ENCODE measurements around the gene RGS3.

DNA sequence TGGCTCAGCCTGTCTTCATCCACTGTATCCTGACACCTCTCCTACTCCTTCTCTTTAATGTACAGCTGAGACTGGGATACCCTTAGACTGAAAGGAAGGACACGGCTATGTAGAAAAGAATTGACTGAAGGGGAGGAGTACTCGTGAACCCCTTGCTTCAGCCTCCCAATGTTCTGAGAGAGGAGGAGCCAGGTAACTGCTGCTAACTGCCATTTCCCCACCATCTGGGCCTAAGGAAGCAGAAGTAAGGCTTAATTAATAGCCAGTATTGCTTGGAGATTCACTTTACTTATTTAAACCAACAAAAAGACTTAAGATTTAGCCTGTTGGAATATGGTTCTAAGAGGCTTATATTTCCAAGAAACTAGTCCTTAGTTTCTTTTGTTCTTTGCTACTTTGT is 18.8 kb upstream of the RGS3 start:
- TF ChIP-seq, protein P1, sequence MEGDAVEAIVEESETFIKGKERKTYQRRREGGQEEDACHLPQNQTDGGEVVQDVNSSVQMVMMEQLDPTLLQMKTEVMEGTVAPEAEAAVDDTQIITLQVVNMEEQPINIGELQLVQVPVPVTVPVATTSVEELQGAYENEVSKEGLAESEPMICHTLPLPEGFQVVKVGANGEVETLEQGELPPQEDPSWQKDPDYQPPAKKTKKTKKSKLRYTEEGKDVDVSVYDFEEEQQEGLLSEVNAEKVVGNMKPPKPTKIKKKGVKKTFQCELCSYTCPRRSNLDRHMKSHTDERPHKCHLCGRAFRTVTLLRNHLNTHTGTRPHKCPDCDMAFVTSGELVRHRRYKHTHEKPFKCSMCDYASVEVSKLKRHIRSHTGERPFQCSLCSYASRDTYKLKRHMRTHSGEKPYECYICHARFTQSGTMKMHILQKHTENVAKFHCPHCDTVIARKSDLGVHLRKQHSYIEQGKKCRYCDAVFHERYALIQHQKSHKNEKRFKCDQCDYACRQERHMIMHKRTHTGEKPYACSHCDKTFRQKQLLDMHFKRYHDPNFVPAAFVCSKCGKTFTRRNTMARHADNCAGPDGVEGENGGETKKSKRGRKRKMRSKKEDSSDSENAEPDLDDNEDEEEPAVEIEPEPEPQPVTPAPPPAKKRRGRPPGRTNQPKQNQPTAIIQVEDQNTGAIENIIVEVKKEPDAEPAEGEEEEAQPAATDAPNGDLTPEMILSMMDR (conservative IDR thresholded peaks at IDR 0.05): no peak
- no peak for TF ChIP-seq ZFX (IDR thresholded peaks at IDR 0.05)
